Trophoblast cell (in vitro differentiated cells and primary cell): ENCODE measurements around the gene CLCN2.

Experiments used
- DNase-seq, 2 donors: peaks; one replicate each; pipeline ENCODE4 v3.0.0-alpha.2; 2016
- H2AFZ ChIP-seq: 2 replicates; pipeline ENCODE4 v1.6.1; 2013; ENCODE audit warnings: low read length, moderate library complexity, mild to moderate bottlenecking; ENCODE audit not compliant: insufficient read depth, poor library complexity
- H2AK5ac ChIP-seq: 2 replicates; pipeline ENCODE4 v1.6.1; 2013; ENCODE audit warnings: mild to moderate bottlenecking, low read length
- H2BK120ac ChIP-seq: 2 replicates; pipeline ENCODE4 v1.6.1; 2013; ENCODE audit warnings: low read length, mild to moderate bottlenecking, moderate library complexity; ENCODE audit not compliant: insufficient read depth, poor library complexity
- H2BK12ac ChIP-seq: 2 replicates; pipeline ENCODE4 v1.6.1; 2013; ENCODE audit warnings: mild to moderate bottlenecking, low read length, moderate library complexity
- H2BK5ac ChIP-seq: 2 replicates; pipeline ENCODE4 v1.6.1; 2013; ENCODE audit warnings: low read length, low read depth, moderate library complexity, mild to moderate bottlenecking; ENCODE audit not compliant: poor library complexity
- H3K14ac ChIP-seq: 2 replicates; pipeline ENCODE4 v1.6.1; 2013; ENCODE audit warnings: mild to moderate bottlenecking, low read length
- H3K18ac ChIP-seq: 2 replicates; pipeline ENCODE4 v1.6.1; 2013; ENCODE audit warnings: mild to moderate bottlenecking, low read length
- H3K23ac ChIP-seq: 2 replicates; pipeline ENCODE4 v1.6.1; 2013; ENCODE audit warnings: low read length
- H3K27ac ChIP-seq: 2 replicates; pipeline ENCODE4 v1.5.1; 2013; ENCODE audit warnings: low read depth, mild to moderate bottlenecking, inconsistent platforms, low read length, moderate library complexity
- H3K27me3 ChIP-seq: 2 replicates; pipeline ENCODE4 v1.6.1; 2013; ENCODE audit warnings: inconsistent platforms, mild to moderate bottlenecking, low read length, moderate library complexity; ENCODE audit not compliant: insufficient read depth
- H3K36me3 ChIP-seq, 2 experiments: 1 replicate in 1 of 2; 2 replicates in 1 of 2; pipeline ENCODE4 v1.6.1; 2013; ENCODE audit warnings: low read length in 2 of 2, mild to moderate bottlenecking in 2 of 2, moderate library complexity in 1 of 2; ENCODE audit not compliant: insufficient read depth in 2 of 2, control insufficient read depth in 1 of 2
- H3K4ac ChIP-seq: 2 replicates; pipeline ENCODE4 v1.6.1; 2013; ENCODE audit warnings: low read depth, mild to moderate bottlenecking, low read length, moderate library complexity
- H3K4me1 ChIP-seq, 2 experiments: 1 replicate in 1 of 2; 2 replicates in 1 of 2; pipeline ENCODE4 v1.6.1; 2013; ENCODE audit warnings: low read length in 2 of 2, mild to moderate bottlenecking in 2 of 2, moderate library complexity in 1 of 2; ENCODE audit not compliant: insufficient read depth in 2 of 2, control insufficient read depth in 1 of 2
- H3K4me2 ChIP-seq: 2 replicates; pipeline ENCODE4 v1.6.1; 2013; ENCODE audit warnings: inconsistent platforms, mild to moderate bottlenecking, low read length, moderate library complexity
- H3K4me3 ChIP-seq: 2 replicates; pipeline ENCODE4 v1.5.1; 2013; ENCODE audit warnings: mild to moderate bottlenecking, low read depth, low read length, inconsistent platforms
- H3K79me1 ChIP-seq: one replicate; pipeline ENCODE4 v1.6.1; 2013; ENCODE audit warnings: low read length
- H3K79me2 ChIP-seq: 2 replicates; pipeline ENCODE4 v1.6.1; 2013; ENCODE audit warnings: low read length, mild to moderate bottlenecking; ENCODE audit not compliant: control insufficient read depth, insufficient read depth, poor library complexity
- H3K9ac ChIP-seq: 2 replicates; pipeline ENCODE4 v1.6.1; 2013; ENCODE audit warnings: mild to moderate bottlenecking, low read length
- H3K9me3 ChIP-seq: 2 replicates; pipeline ENCODE4 v1.6.1; 2013; ENCODE audit warnings: low read depth, mild to moderate bottlenecking, control low read depth, inconsistent platforms, low read length; ENCODE audit not compliant: insufficient read depth
- H4K12ac ChIP-seq: 2 replicates; pipeline ENCODE4 v1.6.1; 2013; ENCODE audit warnings: low read depth, mild to moderate bottlenecking, low read length, moderate library complexity
- H4K8ac ChIP-seq: 2 replicates; pipeline ENCODE4 v1.6.1; 2013; ENCODE audit warnings: low read depth, mild to moderate bottlenecking, low read length, moderate library complexity
- H4K91ac ChIP-seq: one replicate; pipeline ENCODE4 v1.6.1; 2013; ENCODE audit warnings: low read depth, mild to moderate bottlenecking, low read length, moderate library complexity
- WGBS: extraction: QIAGEN DNeasy Blood & Tissue Kit; methylation state at CpG from one replicate; pipeline ENCODE4 v1.1.7; 2013; ENCODE audit warnings: missing lambda C conversion rate; ENCODE audit not compliant: insufficient read length, insufficient coverage; ENCODE audit errors: extremely low coverage; 5-methylcytosine and 5-hydroxymethylcytosine counted together

CLCN2 gene

DNA sequence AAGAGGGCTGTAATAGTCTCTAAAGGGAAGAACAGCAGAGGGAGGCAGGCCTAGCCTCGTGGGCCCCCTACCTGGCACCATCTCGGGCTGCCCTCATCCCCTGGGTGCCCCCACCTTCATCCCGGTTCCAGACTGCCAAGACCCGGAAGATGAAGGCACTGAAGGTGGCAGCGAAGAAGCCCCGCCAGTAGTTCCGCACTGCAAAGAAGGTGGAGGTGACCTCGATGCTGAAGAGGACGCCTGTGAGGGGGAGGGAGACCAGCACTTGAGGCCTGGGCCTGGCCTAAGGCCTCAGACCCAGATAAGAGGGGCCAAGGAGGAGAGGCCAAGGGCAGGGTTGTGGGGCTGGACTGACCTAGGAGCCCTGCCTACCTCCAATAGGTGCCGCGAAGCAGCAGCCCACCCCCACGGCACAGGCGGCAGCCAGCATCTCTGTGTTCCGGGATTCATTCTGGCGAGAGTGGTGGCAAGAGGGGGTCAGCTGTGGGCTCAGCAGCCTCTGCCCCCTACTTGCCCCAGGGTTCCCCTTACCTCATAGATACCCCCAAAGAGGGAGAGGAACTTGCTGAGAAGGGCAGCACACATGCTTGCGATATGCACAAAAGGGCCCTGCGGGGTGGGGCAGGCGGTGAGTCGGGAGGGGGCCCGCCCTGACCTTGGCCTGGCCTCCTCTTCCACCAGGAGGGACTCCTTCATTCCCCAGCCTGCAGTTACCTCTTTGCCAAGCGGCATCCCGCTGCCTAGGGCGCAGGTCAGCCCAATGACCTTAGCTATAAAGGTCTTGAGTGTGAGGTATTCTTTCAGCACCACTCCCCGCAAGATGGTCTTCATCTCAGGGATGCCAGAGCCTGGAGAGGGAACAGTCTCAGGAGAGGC is 3.9 kb downstream of the CLCN2 start:
- WGBS: no CpG with 5 or more reads among the region's 24 CpGs
- Histone ChIP-seq H3K18ac (no peak overlapping the region), H3K36me3 (peaks cover 5 to 8% of the 10 kb centered on the region in 2 experiments), H3K9ac (no peak overlapping the region), H3K23ac (no peak overlapping the region), H3K9me3 (peaks cover 2% of the 10 kb centered on the region), H3K4me2 (no peak overlapping the region), H2BK5ac (no peak overlapping the region), H3K79me2 (peaks cover 10% of the 10 kb centered on the region), H3K4ac (no peak overlapping the region), H3K79me1 (peaks cover 10% of the 10 kb centered on the region), H2BK12ac (no peak overlapping the region), H2AFZ (no peak overlapping the region), H4K12ac (no peak overlapping the region), H3K27me3 (no peaks in the 10 kb centered on the region), H3K4me3 (no peak overlapping the region), H3K4me1 (peaks cover 7 to 9% of the 10 kb centered on the region in 2 experiments), H4K8ac (no peak overlapping the region), H2BK120ac (no peak overlapping the region), H2AK5ac (no peak overlapping the region), H3K14ac (no peak overlapping the region), H4K91ac (no peak overlapping the region), H3K27ac (no peak overlapping the region)
- no peak for DNase-seq

- Histone ChIP-seq H2AK5ac (no peak overlapping the region), H2AFZ (no peak overlapping the region), H3K9me3 (peaks cover 2% of the 10 kb centered on the region), H2BK12ac (no peak overlapping the region), H4K8ac (no peak overlapping the region), H3K79me1 (no peaks in the 10 kb centered on the region), H3K23ac (no peak overlapping the region), H2BK5ac (no peak overlapping the region), H3K36me3 (peaks cover 13 to 14% of the 10 kb centered on the region in 2 experiments), H4K12ac (no peak overlapping the region), H3K14ac (no peak overlapping the region), H4K91ac (no peak overlapping the region), H3K4ac (no peak overlapping the region), H3K27ac (no peak overlapping the region), H3K18ac (no peak overlapping the region), H3K4me1 (peaks cover 2 to 3% of the 10 kb centered on the region in 2 experiments), H3K4me3 (no peak overlapping the region), H3K9ac (no peak overlapping the region), H3K79me2 (no peaks in the 10 kb centered on the region), H3K27me3 (no peaks in the 10 kb centered on the region), H3K4me2 (no peak overlapping the region), H2BK120ac (no peak overlapping the region)
- no CpG with 5 or more reads among the region's 18 CpGs for WGBS
- no peak for DNase-seq
These were observed 6.0 kb downstream of the CLCN2 start for GRCh38 chr3:184355261-184356040.

DNA sequence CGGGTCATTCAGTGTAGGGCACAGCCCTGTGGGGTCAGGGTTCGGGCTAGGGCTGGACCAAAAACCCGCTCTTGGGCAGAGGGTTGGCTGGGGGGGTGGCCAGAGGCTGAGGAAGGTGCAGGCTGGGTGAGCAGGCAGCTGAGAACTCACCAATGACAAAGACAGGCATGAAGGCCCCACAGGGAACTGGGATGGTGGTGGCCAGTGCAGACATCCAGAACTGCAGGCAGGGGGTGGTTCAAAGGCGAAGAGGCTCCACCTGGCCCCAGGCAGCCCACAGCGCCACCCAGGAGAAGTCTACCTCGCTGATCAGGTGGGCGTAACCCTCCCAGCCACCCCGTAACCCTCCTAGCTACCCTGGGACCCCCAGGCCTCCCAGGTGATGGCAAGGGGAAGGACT is 6.7 kb downstream of the CLCN2 start:
- Histone ChIP-seq H3K27ac (no peak overlapping the region), H2BK12ac (no peak overlapping the region), H4K8ac (no peak overlapping the region), H3K14ac (no peak overlapping the region), H4K91ac (no peak overlapping the region), H3K4ac (no peak overlapping the region), H3K9ac (no peak overlapping the region), H2BK120ac (no peak overlapping the region), H3K79me1 (no peaks in the 10 kb centered on the region), H3K18ac (no peak overlapping the region), H2AFZ (no peak overlapping the region), H3K27me3 (no peaks in the 10 kb centered on the region), H3K9me3 (peaks cover 2% of the 10 kb centered on the region), H3K4me3 (no peak overlapping the region), H2BK5ac (no peak overlapping the region), H3K23ac (no peak overlapping the region), H2AK5ac (no peak overlapping the region), H3K79me2 (no peaks in the 10 kb centered on the region), H4K12ac (no peak overlapping the region), H3K4me1 (peaks cover 2 to 3% of the 10 kb centered on the region in 2 experiments), H3K4me2 (no peak overlapping the region), H3K36me3 (peaks cover 13 to 14% of the 10 kb centered on the region in 2 experiments)
- DNase-seq: no peak
- WGBS: no CpG with 5 or more reads among the region's 8 CpGs

DNA sequence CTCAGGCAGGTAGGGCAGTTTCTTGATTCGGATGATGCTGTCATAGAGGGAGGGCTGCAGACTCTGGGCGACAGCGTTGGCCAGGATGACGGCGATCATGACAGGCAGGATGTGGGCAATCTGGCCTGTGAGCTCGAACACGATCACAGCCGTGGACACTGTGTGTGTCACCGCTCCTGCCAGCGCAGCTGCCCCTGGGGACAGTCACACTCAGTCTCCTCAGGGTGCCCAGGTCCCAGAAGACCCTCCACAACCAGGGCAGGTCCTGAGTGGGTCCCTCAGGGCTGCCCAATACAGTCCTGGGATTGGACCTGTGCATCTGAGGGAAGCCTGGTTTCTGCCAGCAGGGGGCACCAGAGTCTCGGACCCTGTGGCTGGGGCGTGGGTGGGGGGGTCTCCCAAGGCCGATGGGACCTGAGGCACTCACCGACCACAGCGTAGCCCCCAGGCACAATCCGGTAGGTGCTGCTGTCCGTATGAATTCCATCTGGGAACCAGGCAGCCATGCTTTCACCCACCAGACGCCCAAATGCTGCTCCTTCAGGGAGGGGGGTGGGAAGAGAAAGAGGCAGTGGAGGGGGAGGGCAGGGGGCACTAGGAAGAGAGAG is 7.2 kb downstream of the CLCN2 start:
- Histone ChIP-seq H3K4me2 (no peak overlapping the region), H3K23ac (no peak overlapping the region), H3K18ac (no peak overlapping the region), H4K8ac (no peak overlapping the region), H3K4ac (no peak overlapping the region), H3K79me1 (no peaks in the 10 kb centered on the region), H3K4me1 (peaks cover 2 to 3% of the 10 kb centered on the region in 2 experiments), H2AFZ (no peak overlapping the region), H3K27ac (no peak overlapping the region), H2BK120ac (no peak overlapping the region), H3K4me3 (peak overlapping the region; percentile 33), H3K27me3 (no peaks in the 10 kb centered on the region), H3K9ac (no peak overlapping the region), H3K36me3 (peaks cover 12 to 14% of the 10 kb centered on the region in 2 experiments), H4K12ac (no peak overlapping the region), H4K91ac (no peak overlapping the region), H3K9me3 (peaks cover 2% of the 10 kb centered on the region), H2AK5ac (no peak overlapping the region), H3K79me2 (no peaks in the 10 kb centered on the region), H2BK12ac (no peak overlapping the region), H2BK5ac (no peak overlapping the region), H3K14ac (no peak overlapping the region)
- peak; percentile 29 to 57 for DNase-seq
- WGBS: no CpG with 5 or more reads among the region's 18 CpGs
